ENCODE results near the gene TNPO2.
A peak's percentile ranks its signal among the peaks of the same experiment; 100 is the strongest.

The TNPO2 gene

GRCh38 chr19:12666265-12667048 is 57.3 kb downstream of the TNPO2 start, which contains the start of the genes MAN2B1 and WDR83:
TSS of gene MAN2B1 (minus strand) at chr19:12666742. CDS start at chr19:12666701, 41 bp downstream.
TSS of gene WDR83 (plus strand) at chr19:12666807. CDS start at chr19:12669791, 2,984 bp downstream.
- TF ChIP-seq CTCF (IDR thresholded peaks at IDR 0.05; ENCODE audit: extremely low read depth, missing control alignments): no peak
- peak; percentile 94 for DNase-seq (ENCODE audit: low spot score)

DNA sequence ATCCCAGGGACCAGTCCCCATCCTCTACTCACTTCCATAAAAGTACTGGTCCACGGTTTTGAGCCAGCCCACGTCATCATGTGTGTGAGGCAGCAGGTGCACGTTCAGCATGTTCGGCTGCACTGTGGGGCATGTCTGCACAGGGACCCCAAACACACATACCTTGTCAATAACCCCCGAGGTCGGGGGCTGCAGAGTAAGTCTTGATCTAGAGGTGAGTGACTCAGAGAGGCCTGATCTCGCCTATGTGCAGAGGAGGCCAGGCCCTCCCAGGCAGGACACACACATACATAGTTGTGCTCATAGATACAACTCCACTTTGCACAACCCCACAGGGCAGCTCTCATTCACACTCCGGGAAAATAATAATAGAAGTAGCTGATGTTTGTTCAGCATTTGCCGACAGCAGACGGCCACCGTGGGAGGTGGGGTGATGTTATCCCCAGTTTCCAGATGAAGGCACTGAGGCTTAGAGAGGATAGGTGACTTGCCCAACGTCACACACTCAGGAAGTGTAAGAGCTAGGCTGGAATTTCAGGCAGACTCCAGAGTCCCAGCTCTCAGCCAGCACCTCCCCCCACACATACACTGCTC is 58.0 kb downstream of the TNPO2 start:
- no peak for TF ChIP-seq CTCF (IDR thresholded peaks at IDR 0.05; ENCODE audit: extremely low read depth, missing control alignments)
- no peak for DNase-seq (ENCODE audit: low spot score)

- peak; percentile 84 for DNase-seq (ENCODE audit: low spot score)
- TF ChIP-seq CTCF (IDR thresholded peaks at IDR 0.05; ENCODE audit: extremely low read depth, missing control alignments): no peak
These were observed 58.5 kb downstream of the TNPO2 start for GRCh38 chr19:12665281-12665573.

GRCh38 chr19:12664406-12665280 is 59.1 kb downstream of the TNPO2 start:
- DNase-seq (ENCODE audit: low spot score): no peak
- TF ChIP-seq CTCF (IDR thresholded peaks at IDR 0.05; ENCODE audit: extremely low read depth, missing control alignments): no peak

DNA sequence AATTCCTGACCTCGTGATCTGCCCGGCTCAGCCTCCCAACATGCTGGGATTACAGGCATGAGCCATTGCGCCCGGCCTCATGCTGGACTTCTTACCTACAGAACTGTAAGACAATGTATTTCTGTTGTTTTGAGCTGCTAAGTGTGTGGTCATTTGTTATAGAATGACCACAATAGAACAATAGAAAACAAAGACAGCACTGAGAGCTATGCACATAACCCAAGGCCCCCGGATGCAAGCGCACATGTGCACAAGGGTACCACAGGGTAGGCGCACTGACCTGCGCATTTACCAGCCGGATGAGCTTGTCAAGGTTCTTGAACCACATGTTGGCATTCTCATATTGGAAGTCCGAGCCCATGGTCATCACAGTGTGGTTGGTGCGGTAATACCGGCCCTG is 62.8 kb downstream of the TNPO2 start:
- no peak for DNase-seq (ENCODE audit: low spot score)
- no peak for TF ChIP-seq CTCF (IDR thresholded peaks at IDR 0.05; ENCODE audit: extremely low read depth, missing control alignments)

DNA sequence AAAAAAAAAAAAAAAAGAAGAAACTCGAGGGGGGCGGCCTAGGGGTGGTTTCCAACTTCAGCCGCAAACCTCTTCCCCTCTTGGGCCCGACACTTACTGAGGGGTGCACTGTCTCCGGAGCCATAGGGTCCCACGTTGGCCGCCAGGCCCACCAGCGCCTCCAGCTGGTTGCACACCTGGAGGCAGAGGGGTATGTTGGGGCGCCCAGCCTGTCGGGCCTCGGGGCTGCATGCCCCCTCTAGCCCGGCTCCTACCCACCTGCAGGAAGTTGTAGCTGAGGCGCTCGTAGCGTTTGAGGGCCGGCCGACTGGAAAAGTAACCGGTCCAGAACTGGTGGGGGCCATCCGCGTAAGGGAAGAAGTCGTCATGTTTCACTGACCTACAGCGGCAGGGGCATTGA is 65.8 kb downstream of the TNPO2 start:
- no peak for DNase-seq (ENCODE audit: low spot score)
- no peak for TF ChIP-seq CTCF (IDR thresholded peaks at IDR 0.05; ENCODE audit: extremely low read depth, missing control alignments)
